Breast epithelium (tissue), 4 donors: ENCODE results near the gene SLCO6A1. TPM values are rescaled to one million over a fixed set of nuclear protein-coding genes. Genes with fewer than 3 reads are reported as not detected.

Source experiments
- DNase-seq, 2 donors: peaks; one replicate each; pipeline ENCODE4 v3.0.0-alpha.2; 2019; ENCODE audit warnings: low spot score in 2 of 2
- H3K27ac ChIP-seq, 2 donors: fragments of 200-600 bp; sonication (generic) in 1 of 2; one replicate each; pipeline ENCODE4 v1.5.1; 2016 to 2019; ENCODE audit warnings: mild to moderate bottlenecking in 1 of 2
- H3K27me3 ChIP-seq, 2 donors: fragments of 200-600 bp; sonication (generic) in 1 of 2; one replicate each; pipeline versions ENCODE4 v1.5.1 to v1.6.0; 2017 to 2019; ENCODE audit warnings: control low read depth in 1 of 2, mild to moderate bottlenecking in 1 of 2
- H3K36me3 ChIP-seq: fragments of 200-600 bp; one replicate; pipeline ENCODE4 v1.5.1; 2019
- H3K4me1 ChIP-seq, 2 donors: fragments of 200-600 bp; sonication (generic); one replicate each; pipeline ENCODE4 v1.5.1; 2016 to 2019; ENCODE audit warnings: control low read depth in 1 of 2
- H3K4me3 ChIP-seq, 3 donors: fragments of 200-600 bp; sonication (generic); 1 replicate in 2 of 3; 2 replicates in 1 of 3; pipeline ENCODE4 v1.5.1; 2016 to 2019; ENCODE audit warnings: mild to moderate bottlenecking in 3 of 3, moderate library complexity in 2 of 3
- H3K9me3 ChIP-seq, 2 donors: fragments of 200-600 bp; sonication (generic) in 1 of 2; one replicate each; pipeline ENCODE4 v1.5.1; 2016 to 2019; ENCODE audit warnings: control low read depth in 1 of 2
- POLR2A ChIP-seq: fragments of 450-650 bp; IDR thresholded peaks from one replicate; pipeline ENCODE4 v1.6.1; 2016; ENCODE audit warnings: antibody characterized with exemption, mild to moderate bottlenecking, moderate library complexity
- POLR2AphosphoS5 ChIP-seq, 3 donors: sonication (generic); formaldehyde crosslinking; IDR thresholded peaks; one replicate each; pipeline ENCODE4 v1.6.1; 2017; ENCODE audit warnings: antibody characterized with exemption in 3 of 3
- intact Hi-C: fragments of 100-400 bp; cut with DNase I; formaldehyde crosslinking; loops from one replicate; pipeline ENCODE4 v1.15.1; 2023; ENCODE audit warnings: low total_unique reads
- total RNA-seq, 3 donors: library from RNA; depleted of rRNA; stranded (reverse); fragments of >200 nt; gene quantifications; one replicate each; pipeline ENCODE4 v1.1.0, GENCODE V29; 2016
- TF ChIP-seq, protein P1 (sequence below), 3 donors: fragments of 450-650 bp; IDR thresholded peaks; one replicate each; pipeline ENCODE4 v1.5.1; 2016 to 2017; ENCODE audit warnings: antibody characterized with exemption in 3 of 3, mild to moderate bottlenecking in 3 of 3, moderate library complexity in 3 of 3

Gene SLCO6A1, protein sequence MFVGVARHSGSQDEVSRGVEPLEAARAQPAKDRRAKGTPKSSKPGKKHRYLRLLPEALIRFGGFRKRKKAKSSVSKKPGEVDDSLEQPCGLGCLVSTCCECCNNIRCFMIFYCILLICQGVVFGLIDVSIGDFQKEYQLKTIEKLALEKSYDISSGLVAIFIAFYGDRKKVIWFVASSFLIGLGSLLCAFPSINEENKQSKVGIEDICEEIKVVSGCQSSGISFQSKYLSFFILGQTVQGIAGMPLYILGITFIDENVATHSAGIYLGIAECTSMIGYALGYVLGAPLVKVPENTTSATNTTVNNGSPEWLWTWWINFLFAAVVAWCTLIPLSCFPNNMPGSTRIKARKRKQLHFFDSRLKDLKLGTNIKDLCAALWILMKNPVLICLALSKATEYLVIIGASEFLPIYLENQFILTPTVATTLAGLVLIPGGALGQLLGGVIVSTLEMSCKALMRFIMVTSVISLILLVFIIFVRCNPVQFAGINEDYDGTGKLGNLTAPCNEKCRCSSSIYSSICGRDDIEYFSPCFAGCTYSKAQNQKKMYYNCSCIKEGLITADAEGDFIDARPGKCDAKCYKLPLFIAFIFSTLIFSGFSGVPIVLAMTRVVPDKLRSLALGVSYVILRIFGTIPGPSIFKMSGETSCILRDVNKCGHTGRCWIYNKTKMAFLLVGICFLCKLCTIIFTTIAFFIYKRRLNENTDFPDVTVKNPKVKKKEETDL
- not detected for total RNA-seq

DNA sequence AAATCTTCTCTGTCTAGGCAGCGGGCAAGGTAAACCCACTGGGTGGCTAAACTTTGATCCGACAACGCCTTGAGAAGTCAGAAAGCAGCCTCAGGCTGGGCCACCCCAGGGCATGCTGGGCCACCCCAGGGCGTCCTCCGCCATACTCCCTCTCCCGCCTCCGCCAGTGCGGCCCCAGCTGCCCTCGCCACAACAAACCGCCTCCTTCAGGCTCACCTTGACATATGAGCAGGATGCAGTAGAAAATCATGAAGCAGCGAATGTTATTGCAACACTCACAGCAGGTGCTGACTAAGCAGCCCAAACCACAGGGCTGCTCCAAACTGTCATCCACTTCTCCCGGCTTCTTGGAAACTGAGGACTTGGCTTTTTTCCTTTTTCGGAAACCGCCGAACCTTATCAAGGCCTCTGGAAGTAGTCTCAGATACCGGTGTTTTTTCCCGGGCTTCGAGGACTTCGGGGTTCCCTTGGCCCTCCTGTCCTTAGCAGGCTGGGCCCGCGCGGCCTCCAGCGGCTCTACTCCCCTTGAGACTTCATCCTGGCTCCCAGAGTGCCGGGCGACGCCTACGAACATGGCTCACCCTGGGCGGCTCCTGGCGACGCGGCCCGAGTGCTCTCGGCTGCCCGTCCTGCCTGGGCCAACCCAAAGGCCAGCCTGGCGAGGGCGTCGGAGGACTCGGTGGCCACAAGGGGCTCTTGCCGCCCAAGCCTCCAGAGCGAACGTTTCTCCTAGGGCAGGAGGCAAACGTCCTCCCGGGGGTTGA lies at the start of gene SLCO6A1:
SLCO6A1 (minus strand) TSS at position 731 of the 764 bp plus-strand sequence; CDS start at position 574, 157 bp downstream.
- no peak for DNase-seq
- Histone ChIP-seq H3K27ac (no peak within 1 kb of the TSS), H3K27me3 (no peaks in the 10 kb centered on the region), H3K4me3 (no peak within 1 kb of the TSS), H3K36me3 (no peaks in the 10 kb centered on the region), H3K9me3 (no peaks in the 10 kb centered on the region), H3K4me1 (no peaks in the 10 kb centered on the region)
- TF ChIP-seq, protein P1, sequence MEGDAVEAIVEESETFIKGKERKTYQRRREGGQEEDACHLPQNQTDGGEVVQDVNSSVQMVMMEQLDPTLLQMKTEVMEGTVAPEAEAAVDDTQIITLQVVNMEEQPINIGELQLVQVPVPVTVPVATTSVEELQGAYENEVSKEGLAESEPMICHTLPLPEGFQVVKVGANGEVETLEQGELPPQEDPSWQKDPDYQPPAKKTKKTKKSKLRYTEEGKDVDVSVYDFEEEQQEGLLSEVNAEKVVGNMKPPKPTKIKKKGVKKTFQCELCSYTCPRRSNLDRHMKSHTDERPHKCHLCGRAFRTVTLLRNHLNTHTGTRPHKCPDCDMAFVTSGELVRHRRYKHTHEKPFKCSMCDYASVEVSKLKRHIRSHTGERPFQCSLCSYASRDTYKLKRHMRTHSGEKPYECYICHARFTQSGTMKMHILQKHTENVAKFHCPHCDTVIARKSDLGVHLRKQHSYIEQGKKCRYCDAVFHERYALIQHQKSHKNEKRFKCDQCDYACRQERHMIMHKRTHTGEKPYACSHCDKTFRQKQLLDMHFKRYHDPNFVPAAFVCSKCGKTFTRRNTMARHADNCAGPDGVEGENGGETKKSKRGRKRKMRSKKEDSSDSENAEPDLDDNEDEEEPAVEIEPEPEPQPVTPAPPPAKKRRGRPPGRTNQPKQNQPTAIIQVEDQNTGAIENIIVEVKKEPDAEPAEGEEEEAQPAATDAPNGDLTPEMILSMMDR (IDR thresholded peaks at IDR 0.05), result no peak
- TF ChIP-seq POLR2A (no peak), POLR2AphosphoS5 (IDR thresholded peaks at IDR 0.05) (no peak)
- intact Hi-C loops, result no loop called here

DNA sequence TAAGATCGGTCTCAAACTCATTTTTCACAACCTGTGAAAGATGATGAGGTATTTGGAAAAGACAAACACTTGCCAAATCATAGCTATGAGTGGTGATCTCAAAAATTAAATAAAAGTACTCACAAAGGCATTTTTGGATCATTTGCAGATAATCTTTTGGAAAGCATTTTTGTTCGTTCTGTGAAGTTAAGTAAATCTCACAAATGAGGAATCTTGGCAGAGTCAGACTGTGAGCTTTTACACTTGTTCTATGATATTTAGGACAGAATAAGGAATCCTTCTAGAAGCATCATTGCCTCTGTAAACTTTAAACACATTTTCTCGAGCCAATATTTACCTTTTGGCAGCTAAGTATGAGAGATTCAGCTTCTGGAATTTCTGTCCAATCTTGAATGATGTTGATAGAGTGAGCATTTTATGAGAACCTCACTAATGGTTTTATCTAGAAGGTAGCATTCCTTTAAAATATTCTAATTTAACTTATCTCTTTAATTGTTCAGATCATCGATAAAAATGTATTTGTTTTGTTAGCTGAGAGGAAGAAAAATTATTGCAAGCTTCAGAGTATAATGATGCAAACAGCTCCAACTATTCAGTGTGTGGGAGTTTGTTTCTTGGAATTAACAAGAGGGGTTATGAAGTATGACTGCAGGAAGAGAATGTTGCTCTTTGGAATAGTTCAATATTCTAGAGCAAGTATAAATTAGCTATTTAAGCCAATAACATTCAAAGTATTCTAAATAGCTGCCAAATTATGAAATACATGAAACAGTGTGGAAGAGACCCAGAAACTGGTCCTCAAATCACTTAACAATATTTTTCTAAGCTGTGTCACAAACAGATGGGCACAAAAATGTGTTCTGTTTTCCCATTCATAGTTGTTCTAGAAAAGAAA lies 48.6 kb upstream of the SLCO6A1 start:
- H3K9me3 ChIP-seq, result no peaks in the 10 kb centered on the region
- H3K4me1 ChIP-seq, result no peaks in the 10 kb centered on the region
- TF ChIP-seq, protein P1 (IDR thresholded peaks at IDR 0.05), result no peak
- no peak for TF ChIP-seq POLR2A
- no peak for TF ChIP-seq POLR2AphosphoS5 (IDR thresholded peaks at IDR 0.05)
- no peaks in the 10 kb centered on the region for H3K27me3 ChIP-seq
- intact Hi-C loops, result no loop called here
- DNase-seq, result no peak
- H3K27ac ChIP-seq, result no peak overlapping the region
- no peak overlapping the region for H3K4me3 ChIP-seq
- no peaks in the 10 kb centered on the region for H3K36me3 ChIP-seq

DNA sequence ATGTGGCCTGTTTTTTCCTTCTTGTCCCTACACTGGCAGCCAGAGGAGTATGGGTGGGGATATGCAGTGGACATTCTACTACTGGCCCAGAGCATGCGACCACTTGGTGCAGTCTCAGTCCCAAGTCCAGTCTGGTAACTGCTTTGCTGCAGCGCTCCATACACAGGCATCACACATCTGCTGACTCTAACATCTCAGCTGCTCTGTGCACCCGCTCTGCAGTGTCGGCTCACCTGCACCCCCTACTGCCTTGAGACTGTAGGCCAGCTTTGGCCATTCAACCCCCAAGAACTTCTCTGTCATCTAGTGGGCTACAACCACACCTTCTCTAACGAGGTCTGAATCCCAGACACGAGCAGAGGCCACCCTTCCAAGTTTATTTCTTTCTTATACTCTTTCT lies 46.4 kb upstream of the SLCO6A1 start:
- no peak for DNase-seq
- Histone ChIP-seq H3K36me3 (no peaks in the 10 kb centered on the region), H3K9me3 (no peaks in the 10 kb centered on the region), H3K27me3 (no peaks in the 10 kb centered on the region), H3K4me3 (no peak overlapping the region), H3K4me1 (no peaks in the 10 kb centered on the region), H3K27ac (no peak overlapping the region)
- TF ChIP-seq POLR2A, result no peak
- TF ChIP-seq, protein P1 (IDR thresholded peaks at IDR 0.05), result no peak
- no peak for TF ChIP-seq POLR2AphosphoS5 (IDR thresholded peaks at IDR 0.05)
- intact Hi-C loops, result no loop called here

DNA sequence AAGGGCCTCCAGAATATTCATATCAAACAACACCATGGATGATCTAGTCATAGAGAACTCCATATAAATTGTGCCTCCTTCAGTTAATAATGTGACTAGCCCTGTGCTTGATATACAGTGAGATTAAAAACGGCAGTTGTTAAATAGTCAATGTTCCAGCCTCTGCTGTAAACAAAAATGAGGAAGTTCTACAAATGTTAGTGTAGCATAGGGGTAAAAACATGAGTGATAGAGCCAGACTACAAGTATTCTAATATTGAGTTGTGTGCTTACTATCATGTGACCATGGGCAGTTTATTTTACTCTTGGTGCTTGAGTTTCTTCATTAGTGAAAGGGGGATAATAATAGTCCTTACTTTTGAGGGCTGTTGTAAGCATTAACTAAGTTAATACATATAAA lies 43.3 kb upstream of the SLCO6A1 start:
- no peaks in the 10 kb centered on the region for H3K36me3 ChIP-seq
- intact Hi-C loops, result no loop called here

More for the DNA sequence above, 43.3 kb upstream of the SLCO6A1 start:
- Histone ChIP-seq H3K27ac (no peak overlapping the region), H3K9me3 (no peaks in the 10 kb centered on the region), H3K27me3 (no peaks in the 10 kb centered on the region), H3K4me1 (no peaks in the 10 kb centered on the region), H3K4me3 (no peak overlapping the region)
- no peak for DNase-seq
- TF ChIP-seq, protein P1 (IDR thresholded peaks at IDR 0.05), result no peak
- no peak for TF ChIP-seq POLR2AphosphoS5 (IDR thresholded peaks at IDR 0.05)
- TF ChIP-seq POLR2A, result no peak
